NCI-H345 treated with DMSO at 0.1 percent for 48 hours (cell line): Measurements from ENCODE around the gene MIXL1.
"Not testable (repeated sequence)": the region's sequence is repeated elsewhere in the genome, so short reads cannot be mapped to it uniquely, and the experiment has no call there.

Experiments
- DNase-seq: peaks from one replicate; lab custom pipeline; 2025; ENCODE audit not compliant: unreplicated experiment; lab: John Stamatoyannopoulos, UW

MIXL1 gene

GRCh38 chr1:226223157-226223785 is at the start of gene MIXL1:
TSS of gene MIXL1 (plus strand) at chr1:226223664. CDS start at chr1:226223682, 18 bp downstream.
- DNase-seq: no peak

GRCh38 chr1:226176870-226177269 is 46.6 kb upstream of the MIXL1 start:
- DNase-seq: no peak

GRCh38 chr1:226181996-226182714 is 41.3 kb upstream of the MIXL1 start:
- DNase-seq: no peak

- DNase-seq: no peak
Measured at GRCh38 chr1:226185141-226186036, 38.1 kb upstream of the MIXL1 start.

GRCh38 chr1:226186124-226187018 is 37.1 kb upstream of the MIXL1 start, which contains the start of gene ACBD3:
TSS of gene ACBD3 (minus strand) at chr1:226186741. CDS start at chr1:226186675, 66 bp downstream.
- DNase-seq: peak; percentile 86

GRCh38 chr1:226187019-226187322 is 36.5 kb upstream of the MIXL1 start:
- DNase-seq: no peak

GRCh38 chr1:226187380-226187779 is 36.1 kb upstream of the MIXL1 start:
- no peak for DNase-seq

GRCh38 chr1:226195144-226195543 is 28.3 kb upstream of the MIXL1 start:
- DNase-seq: no peak

- DNase-seq: no peak
Measured at GRCh38 chr1:226199971-226200370, 23.5 kb upstream of the MIXL1 start.

GRCh38 chr1:226201029-226201593 is 22.4 kb upstream of the MIXL1 start:
- no peak for DNase-seq

GRCh38 chr1:226202246-226202645 is 21.2 kb upstream of the MIXL1 start:
- no peak for DNase-seq

- not testable (repeated sequence) for DNase-seq
Measured at GRCh38 chr1:226202666-226203065, 20.8 kb upstream of the MIXL1 start.

GRCh38 chr1:226203240-226203639 is 20.2 kb upstream of the MIXL1 start:
- no peak for DNase-seq

- no peak for DNase-seq
Measured at GRCh38 chr1:226203655-226204054, 19.8 kb upstream of the MIXL1 start.

- no peak for DNase-seq
Measured at GRCh38 chr1:226204198-226204597, 19.3 kb upstream of the MIXL1 start.

- DNase-seq: no peak
Measured at GRCh38 chr1:226207048-226207447, 16.4 kb upstream of the MIXL1 start.

- no peak for DNase-seq
Measured at GRCh38 chr1:226209307-226210059, 14.0 kb upstream of the MIXL1 start.

- DNase-seq: no peak
Measured at GRCh38 chr1:226210571-226211176, 12.8 kb upstream of the MIXL1 start.

- no peak for DNase-seq
Measured at GRCh38 chr1:226211181-226211821, 12.2 kb upstream of the MIXL1 start.
